H1 (cell line): Measurements from ENCODE around the gene OPN3. TPM values are rescaled to one million over a fixed set of nuclear protein-coding genes. Genes with fewer than 3 reads are reported as not detected.

Source experiments
- CHD7 ChIP-seq: fragments of 300-600 bp; sonication (generic); IDR thresholded peaks from 2 replicates; pipeline ENCODE4 v1.7.1; 2012; ENCODE audit warnings: low read length, moderate library complexity, mild to moderate bottlenecking, inconsistent platforms; ENCODE audit not compliant: insufficient replicate concordance
- MAX ChIP-seq: IDR thresholded peaks from 2 replicates; pipeline ENCODE4 v1.6.1; 2012; ENCODE audit warnings: inconsistent platforms
- NRF1 ChIP-seq: IDR thresholded peaks from 2 replicates; pipeline ENCODE4 v1.6.1; 2011; ENCODE audit warnings: mild to moderate bottlenecking, low read depth, low read length, improper control_type of control experiment
- RFX5 ChIP-seq: IDR thresholded peaks from 2 replicates; pipeline ENCODE4 v1.6.1; 2011; ENCODE audit warnings: low read depth, low read length, improper control_type of control experiment, borderline replicate concordance
- TEAD4 ChIP-seq: IDR thresholded peaks from 2 replicates; pipeline ENCODE4 v1.6.1; 2012; ENCODE audit warnings: low read depth, low read length, inconsistent platforms, mixed read lengths
- USF2 ChIP-seq: IDR thresholded peaks from 2 replicates; pipeline ENCODE4 v1.6.1; 2011; ENCODE audit warnings: low read length, improper control_type of control experiment
- YY1 ChIP-seq: IDR thresholded peaks from 2 replicates; pipeline ENCODE4 v1.6.1; 2011; ENCODE audit warnings: low read depth, mild to moderate bottlenecking, low read length
- polyA plus RNA-seq, 7 experiments: library from polyadenylated mRNA; depleted of rRNA in 3 of 7; stranded (reverse) in 5 of 7; unstranded in 2 of 7; fragments of >200 nt in 5 of 7; fragments of 200-250 nt in 2 of 7; gene quantifications; 1 replicate in 5 of 7; 2 replicates in 1 of 7; 4 replicates in 1 of 7; pipeline versions ENCODE4 v1.2.1 to v1.2.3, GENCODE V29; 2011 to 2013; ENCODE audit warnings: missing spikeins in 2 of 7, mixed read lengths in 2 of 7
- total RNA-seq: library from RNA; stranded (reverse); fragmentation: NEBNext Ultra II Directional; extraction: Animal tissue kit (Norgen Biotek cat#: 25700); gene quantifications from 2 replicates; pipeline ENCODE4 v1.2.1, GENCODE V29; 2021
- TF ChIP-seq, protein P1 (sequence below), 3 experiments: IDR thresholded peaks; 1 replicate in 2 of 3; 2 replicates in 1 of 3; pipeline versions ENCODE4 v1.5.1 to v1.6.1; 2011; ENCODE audit warnings: low read length in 3 of 3, mild to moderate bottlenecking in 3 of 3, inconsistent platforms in 2 of 3, low read depth in 1 of 3, moderate library complexity in 1 of 3; ENCODE audit not compliant: insufficient read depth in 1 of 3; ENCODE audit errors: control extremely low read depth in 1 of 3

OPN3 gene
- total and polyA plus RNA-seq, 2 of the 8 experiments (the other 6 are each of a cell fraction or from before 2014, with no cell fraction given) = 8.8 to 19.4 TPM

DNA sequence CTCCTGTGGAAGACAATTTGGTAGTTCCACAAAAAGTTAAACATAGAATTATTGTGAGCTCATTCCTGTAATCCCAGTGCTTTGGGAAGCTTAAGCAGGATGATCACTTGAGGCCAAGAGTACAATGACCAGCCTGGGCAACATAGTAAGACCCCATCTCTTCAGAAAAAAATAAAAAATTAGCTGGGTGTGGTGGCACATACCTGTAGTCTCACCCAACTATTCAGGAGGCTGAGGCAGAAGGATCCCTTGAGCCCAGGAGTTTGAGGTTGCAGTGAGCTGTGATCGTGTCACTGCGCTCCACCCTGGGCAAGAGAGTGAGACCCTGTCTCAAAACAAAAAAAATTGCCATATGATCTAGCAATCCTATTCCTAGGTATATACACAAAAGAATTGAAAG is 4.1 kb upstream of the OPN3 start (continued):
- TF ChIP-seq CHD7 (no peak), USF2 (no peak), MAX (no peak), NRF1 (no peak), RFX5 (no peak), YY1 (no peak), TEAD4 (no peak)
- TF ChIP-seq, protein P1, sequence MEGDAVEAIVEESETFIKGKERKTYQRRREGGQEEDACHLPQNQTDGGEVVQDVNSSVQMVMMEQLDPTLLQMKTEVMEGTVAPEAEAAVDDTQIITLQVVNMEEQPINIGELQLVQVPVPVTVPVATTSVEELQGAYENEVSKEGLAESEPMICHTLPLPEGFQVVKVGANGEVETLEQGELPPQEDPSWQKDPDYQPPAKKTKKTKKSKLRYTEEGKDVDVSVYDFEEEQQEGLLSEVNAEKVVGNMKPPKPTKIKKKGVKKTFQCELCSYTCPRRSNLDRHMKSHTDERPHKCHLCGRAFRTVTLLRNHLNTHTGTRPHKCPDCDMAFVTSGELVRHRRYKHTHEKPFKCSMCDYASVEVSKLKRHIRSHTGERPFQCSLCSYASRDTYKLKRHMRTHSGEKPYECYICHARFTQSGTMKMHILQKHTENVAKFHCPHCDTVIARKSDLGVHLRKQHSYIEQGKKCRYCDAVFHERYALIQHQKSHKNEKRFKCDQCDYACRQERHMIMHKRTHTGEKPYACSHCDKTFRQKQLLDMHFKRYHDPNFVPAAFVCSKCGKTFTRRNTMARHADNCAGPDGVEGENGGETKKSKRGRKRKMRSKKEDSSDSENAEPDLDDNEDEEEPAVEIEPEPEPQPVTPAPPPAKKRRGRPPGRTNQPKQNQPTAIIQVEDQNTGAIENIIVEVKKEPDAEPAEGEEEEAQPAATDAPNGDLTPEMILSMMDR (IDR thresholded peaks at IDR 0.05; ENCODE audit: control extremely low read depth in 1 of 3, insufficient read depth in 1 of 3, low read depth in 1 of 3, low read length in 3 of 3) = no peak
